Aorta (tissue), 5 donors: ENCODE data around the gene THAP4. TPM values are rescaled to one million over a fixed set of nuclear protein-coding genes. Genes with fewer than 3 reads are reported as not detected.

ENCODE experiments used
- ATAC-seq: fragments of 200-7000 bp; cut with Tn5 transposase; one replicate; pipeline ENCODE4 v1.9.1; 2022; ENCODE audit warnings: moderate library complexity; ENCODE audit not compliant: low FRiP score
- DNase-seq, 2 donors: peaks; one replicate each; pipeline ENCODE4 v3.0.0-alpha.2; 2020
- H3K27ac ChIP-seq, 2 donors: one replicate each; pipeline ENCODE4 v1.5.1; 2013; ENCODE audit warnings: low read length in 2 of 2, mild to moderate bottlenecking in 2 of 2, moderate library complexity in 2 of 2, control low read depth in 1 of 2, inconsistent platforms in 1 of 2, low read depth in 1 of 2
- H3K27me3 ChIP-seq, 2 donors: one replicate each; pipeline ENCODE4 v1.6.1; 2013; ENCODE audit warnings: control low read depth in 1 of 2, low read length in 1 of 2, mild to moderate bottlenecking in 1 of 2, moderate library complexity in 1 of 2; ENCODE audit not compliant: insufficient read depth in 2 of 2, control insufficient read depth in 1 of 2
- H3K36me3 ChIP-seq, 2 donors: one replicate each; pipeline ENCODE4 v1.6.1; 2013; ENCODE audit warnings: control low read depth in 1 of 2, low read length in 1 of 2, mild to moderate bottlenecking in 1 of 2; ENCODE audit not compliant: insufficient read depth in 2 of 2, control insufficient read depth in 1 of 2
- H3K4me1 ChIP-seq, 2 donors: one replicate each; pipeline ENCODE4 v1.6.1; 2013; ENCODE audit warnings: low read length in 2 of 2, control low read depth in 1 of 2, mild to moderate bottlenecking in 1 of 2, moderate library complexity in 1 of 2; ENCODE audit not compliant: insufficient read depth in 2 of 2, control insufficient read depth in 1 of 2
- H3K4me3 ChIP-seq, 2 donors: one replicate each; pipeline ENCODE4 v1.5.1; 2013; ENCODE audit warnings: low read length in 2 of 2, control low read depth in 1 of 2, mild to moderate bottlenecking in 1 of 2
- H3K9me3 ChIP-seq: one replicate; pipeline ENCODE4 v1.6.1; 2013; ENCODE audit warnings: mild to moderate bottlenecking, low read length; ENCODE audit not compliant: control insufficient read depth
- WGBS, 2 donors: extraction: QIAGEN DNeasy Blood & Tissue Kit; methylation state at CpG; one replicate each; pipeline ENCODE4 v1.1.7; 2013; 5-methylcytosine and 5-hydroxymethylcytosine counted together
- intact Hi-C, 2 donors: fragments of 100-400 bp; cut with DNase I; formaldehyde crosslinking; loops; one replicate each; pipeline versions ENCODE4 v1.14.2 to v1.15.0; 2022
- polyA plus RNA-seq, 2 donors: library from polyadenylated mRNA; stranded (reverse); fragments of 200-250 nt; gene quantifications; one replicate each; pipeline ENCODE4 v1.2.3, GENCODE V29; 2013
- total RNA-seq, 2 donors: library from RNA; stranded (reverse); fragmentation: NEBNext Ultra II Directional; extraction: Animal tissue kit (Norgen Biotek cat#: 25700); gene quantifications; one replicate each; pipeline ENCODE4 v1.2.1, GENCODE V29; 2021
- donor health status: healthy with polysubstance abuse.
- donor health status: Bipolar disorder and iron deficiency.
- donor health status: DM: no; HTN: no; CAD: no.
- donor health status: DM: no; HTN: no; CAD: no.
- donor health status: DM: yes; HTN: yes; CAD: no.

THAP4 gene
- total and polyA plus RNA-seq, 4 donors, result 24.3 to 41.5 (median 30.5) TPM

DNA sequence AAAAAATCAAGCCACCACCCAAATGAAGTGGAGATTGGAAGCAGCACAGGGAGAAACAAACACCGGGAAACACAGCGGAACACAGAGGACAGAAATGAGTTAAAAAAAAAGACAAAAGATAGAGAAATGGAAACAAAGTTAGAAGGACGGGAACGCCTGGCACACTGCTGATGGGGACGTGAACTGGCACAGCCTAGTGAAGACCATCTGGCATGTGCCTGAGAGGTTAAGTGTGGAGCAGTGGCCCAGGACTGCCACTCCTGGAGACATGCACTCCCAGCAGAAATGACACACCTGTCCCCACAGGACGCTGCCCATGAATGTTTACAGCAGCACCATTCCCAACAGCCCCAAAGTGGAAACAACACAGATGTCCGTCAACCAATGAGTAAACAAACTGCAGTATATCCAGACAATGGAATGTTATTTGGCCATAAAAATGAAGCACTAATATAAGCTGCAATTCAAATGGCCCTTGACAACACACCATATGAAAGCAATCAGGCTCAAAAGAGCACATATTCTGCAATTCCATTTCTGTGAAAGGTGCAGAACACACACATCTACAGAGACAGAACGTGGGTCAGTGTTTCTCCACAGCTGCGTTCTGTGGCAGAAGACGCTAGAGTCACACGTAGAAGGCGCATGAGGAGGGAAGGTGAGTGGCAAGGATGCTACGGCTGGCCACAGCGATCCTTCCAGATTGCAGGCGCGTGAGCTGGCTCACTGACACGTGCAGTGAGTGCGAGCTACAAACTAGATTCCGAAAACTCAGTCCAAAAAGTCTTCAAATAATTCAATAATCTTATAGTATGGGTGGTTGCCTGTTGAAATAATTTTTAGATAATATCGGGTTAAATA lies 24.6 kb downstream of the THAP4 start:
- Histone ChIP-seq H3K4me1 (no peaks in the 10 kb centered on the region), H3K27me3 (no peaks in the 10 kb centered on the region), H3K9me3 (no peaks in the 10 kb centered on the region), H3K36me3 (no peaks in the 10 kb centered on the region), H3K27ac (no peak overlapping the region), H3K4me3 (no peak overlapping the region)
- no peak for DNase-seq
- intact Hi-C loops, result loop anchor here in 1 of 2 donors (5.0 kb wide), 1 partner anchor 105 kb away; the partner anchor contains the start of gene STK25
- no peak for ATAC-seq
- WGBS, 2 donors, result 84 to 86% methylated on average over 20 of the region's 20 CpGs

- no peak for ATAC-seq
- Histone ChIP-seq H3K27ac (no peak overlapping the region), H3K36me3 (no peaks in the 10 kb centered on the region), H3K4me1 (no peaks in the 10 kb centered on the region), H3K4me3 (no peak overlapping the region), H3K9me3 (no peaks in the 10 kb centered on the region), H3K27me3 (no peaks in the 10 kb centered on the region)
- DNase-seq, result no peak
- intact Hi-C loops, result loop anchor here in 1 of 2 donors (5.0 kb wide), 1 partner anchor 104 kb away; the partner anchor contains the start of gene STK25
- 94 to 95% methylated on average over 13 of the region's 13 CpGs for WGBS, 2 donors
Observed at GRCh38 chr2:241611062-241611461, 25.9 kb downstream of the THAP4 start.

DNA sequence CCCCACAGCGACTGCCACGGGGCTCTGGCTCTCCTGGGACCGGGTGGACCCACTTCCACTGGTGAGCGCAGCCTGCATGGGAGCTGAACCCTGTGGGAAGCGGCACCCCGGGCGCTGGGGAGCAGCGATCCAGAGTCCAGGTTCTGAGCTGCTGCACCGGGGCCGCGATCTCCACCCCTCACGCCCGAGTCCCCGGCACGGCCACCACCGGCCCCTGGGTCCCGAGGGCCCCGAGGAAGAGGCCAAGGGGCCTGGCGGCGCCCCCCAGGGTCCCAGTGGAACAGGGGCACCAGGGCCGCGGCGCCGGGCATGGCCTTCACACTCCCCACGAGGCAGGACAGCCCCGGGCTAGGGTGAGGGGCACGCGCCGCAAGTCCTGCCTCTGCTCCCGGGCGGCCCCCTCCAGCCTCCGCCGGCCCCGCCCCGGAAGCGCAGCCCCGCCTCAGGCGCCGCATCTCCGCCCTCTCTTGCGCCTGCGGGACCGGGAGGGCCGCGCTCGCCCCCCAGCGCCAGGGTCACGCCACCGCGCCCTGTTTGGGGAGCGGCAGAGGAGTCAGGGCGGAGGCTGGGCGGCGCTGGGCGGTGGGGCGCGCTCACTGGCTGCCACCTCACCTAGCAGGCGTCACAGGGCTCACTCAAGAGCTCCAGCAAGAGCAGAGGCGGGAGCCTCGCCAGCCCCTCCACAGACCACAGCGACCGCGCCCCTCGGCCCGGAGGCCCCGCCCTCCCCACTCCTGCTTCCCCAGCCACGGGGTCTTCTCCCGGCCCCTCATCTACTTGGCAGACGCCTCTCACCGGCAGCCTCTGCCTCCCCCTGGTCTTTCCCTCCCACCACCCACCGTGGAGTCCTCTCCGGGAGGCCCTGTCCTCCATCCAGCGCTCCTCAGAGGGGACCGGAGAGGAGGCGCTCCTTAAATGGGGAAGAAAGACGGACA lies 26.8 kb downstream of the THAP4 start:
- Histone ChIP-seq H3K27me3 (no peaks in the 10 kb centered on the region), H3K36me3 (no peaks in the 10 kb centered on the region), H3K9me3 (no peaks in the 10 kb centered on the region), H3K27ac (peak overlapping the region in 1 of 2 donors; percentile 25), H3K4me3 (peak overlapping the region; percentile 39 to 42), H3K4me1 (no peaks in the 10 kb centered on the region)
- intact Hi-C loops, result loop anchor here in 1 of 2 donors (5.0 kb wide), 1 partner anchor 103 kb away; the partner anchor contains the start of gene STK25
- DNase-seq (peak; percentile 88 to 96), ATAC-seq (peak; percentile 93)
- WGBS, 2 donors, result 5% methylated on average over 46 to 76 of the region's 76 CpGs

DNA sequence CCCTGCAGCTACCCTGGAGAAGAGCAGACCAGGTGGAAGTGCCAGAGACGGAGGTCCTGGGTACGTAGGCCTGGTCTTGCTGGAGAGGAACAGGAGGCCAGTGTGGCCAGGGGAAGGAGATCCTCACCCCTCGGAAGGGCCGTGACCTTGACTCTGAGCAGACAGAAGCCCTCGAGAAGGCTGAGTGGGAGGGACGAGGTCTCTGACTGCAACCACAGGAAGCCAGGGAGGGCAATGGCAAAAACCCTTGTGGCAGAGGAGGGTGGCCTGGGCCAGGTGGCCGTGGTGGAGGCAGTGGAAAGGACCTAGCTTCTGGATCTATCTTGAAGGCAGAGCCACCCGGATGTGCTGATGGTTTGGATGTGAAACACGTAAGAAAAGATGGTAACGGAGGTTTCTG lies 28.1 kb downstream of the THAP4 start:
- Histone ChIP-seq H3K27me3 (no peaks in the 10 kb centered on the region), H3K36me3 (no peaks in the 10 kb centered on the region), H3K4me1 (no peaks in the 10 kb centered on the region), H3K27ac (no peak overlapping the region), H3K4me3 (no peak overlapping the region), H3K9me3 (no peaks in the 10 kb centered on the region)
- intact Hi-C loops, result no loop called here
- peak in 1 of 2 donors; percentile 62 for DNase-seq
- no peak for ATAC-seq
- WGBS, 2 donors, result 92 to 96% methylated on average over 10 of the region's 10 CpGs

- H3K4me1 ChIP-seq, result no peaks in the 10 kb centered on the region
- peaks cover 0 to 2% of the 10 kb centered on the region in 2 donors for H3K36me3 ChIP-seq
- no peaks in the 10 kb centered on the region for H3K9me3 ChIP-seq
- WGBS, 2 donors, result 96 to 97% methylated on average over 27 of the region's 27 CpGs
- peak in 1 of 2 donors; percentile 68 for DNase-seq
- H3K4me3 ChIP-seq, result no peak overlapping the region
- no peak for ATAC-seq
- H3K27me3 ChIP-seq, result no peaks in the 10 kb centered on the region
- no peak overlapping the region for H3K27ac ChIP-seq
- intact Hi-C loops, result no loop called here
Observed at GRCh38 chr2:241607162-241607885, 29.6 kb downstream of the THAP4 start.

GRCh38 chr2:241606186-241606585 lies 30.8 kb downstream of the THAP4 start:
- Histone ChIP-seq H3K4me1 (no peaks in the 10 kb centered on the region), H3K27ac (no peak overlapping the region), H3K27me3 (no peaks in the 10 kb centered on the region), H3K9me3 (no peaks in the 10 kb centered on the region), H3K4me3 (no peak overlapping the region), H3K36me3 (peaks cover 0 to 5% of the 10 kb centered on the region in 2 donors)
- intact Hi-C loops, result no loop called here
- ATAC-seq (no peak), DNase-seq (no peak)
- 93 to 94% methylated on average over 8 of the region's 8 CpGs for WGBS, 2 donors

- Histone ChIP-seq H3K9me3 (no peaks in the 10 kb centered on the region), H3K4me3 (no peak overlapping the region), H3K4me1 (no peaks in the 10 kb centered on the region), H3K27ac (no peak overlapping the region), H3K36me3 (peaks cover 0 to 5% of the 10 kb centered on the region in 2 donors), H3K27me3 (no peaks in the 10 kb centered on the region)
- WGBS, 2 donors, result 89 to 92% methylated on average over 5 of the region's 5 CpGs
- ATAC-seq (no peak), DNase-seq (no peak)
- intact Hi-C loops, result no loop called here
Observed at GRCh38 chr2:241603686-241604085, 33.3 kb downstream of the THAP4 start.

GRCh38 chr2:241602720-241603119 lies 34.2 kb downstream of the THAP4 start:
- H3K4me1 ChIP-seq, result no peaks in the 10 kb centered on the region
- no peak overlapping the region for H3K4me3 ChIP-seq
- peaks cover 0 to 5% of the 10 kb centered on the region in 2 donors for H3K36me3 ChIP-seq
- H3K27me3 ChIP-seq, result no peaks in the 10 kb centered on the region
- intact Hi-C loops, result no loop called here
- H3K27ac ChIP-seq, result no peak overlapping the region
- 96 to 97% methylated on average over 17 of the region's 17 CpGs for WGBS, 2 donors
- DNase-seq, result no peak
- no peaks in the 10 kb centered on the region for H3K9me3 ChIP-seq
- no peak for ATAC-seq
